Uterus (tissue), 4 donors: Measurements from ENCODE around the gene MAGI2. TPM values are rescaled to one million over a fixed set of nuclear protein-coding genes. Genes with fewer than 3 reads are reported as not detected.

Experiments used
- DNase-seq, 2 donors: peaks; one replicate each; pipeline ENCODE4 v3.0.0-alpha.2; 2019 to 2020
- H3K27ac ChIP-seq, 2 donors: fragments of 200-600 bp; sonication (generic); 1 replicate in 1 of 2; 2 replicates in 1 of 2; pipeline ENCODE4 v1.5.1; 2016 to 2018
- H3K27me3 ChIP-seq, 2 donors: fragments of 200-600 bp; sonication (generic); one replicate each; pipeline ENCODE4 v1.5.1; 2018 to 2019; ENCODE audit warnings: control low read depth in 1 of 2
- H3K36me3 ChIP-seq, 2 donors: fragments of 200-600 bp; sonication (generic); one replicate each; pipeline ENCODE4 v1.5.1; 2019; ENCODE audit warnings: control low read depth in 1 of 2
- H3K4me1 ChIP-seq, 2 donors: fragments of 200-600 bp; sonication (generic); one replicate each; pipeline ENCODE4 v1.5.1; 2018 to 2019; ENCODE audit warnings: control low read depth in 1 of 2
- H3K4me3 ChIP-seq, 2 donors: fragments of 200-600 bp; sonication (generic); 1 replicate in 1 of 2; 2 replicates in 1 of 2; pipeline ENCODE4 v1.5.1; 2018 to 2019; ENCODE audit warnings: mild to moderate bottlenecking in 1 of 2
- H3K9me3 ChIP-seq, 2 donors: fragments of 200-600 bp; sonication (generic); one replicate each; pipeline ENCODE4 v1.5.1; 2019; ENCODE audit warnings: control low read depth in 1 of 2
- CTCF ChIP-seq, 4 experiments: fragments of 200-600 bp in 2 of 4; fragments of 450-650 bp in 2 of 4; sonication (generic) in 2 of 4; IDR thresholded peaks; one replicate each; pipeline ENCODE4 v1.5.1; 2016 to 2019; ENCODE audit warnings: antibody characterized with exemption in 4 of 4, mild to moderate bottlenecking in 2 of 4, moderate library complexity in 1 of 4
- POLR2A ChIP-seq, 2 donors: fragments of 450-650 bp; IDR thresholded peaks; one replicate each; pipeline ENCODE4 v1.6.1; 2016; ENCODE audit warnings: antibody characterized with exemption in 2 of 2, mild to moderate bottlenecking in 1 of 2, moderate library complexity in 1 of 2
- intact Hi-C: fragments of 100-400 bp; cut with DNase I; formaldehyde crosslinking; loops from one replicate; pipeline ENCODE4 v1.15.1; 2023; ENCODE audit warnings: low total_unique reads
- total RNA-seq, 4 donors: library from RNA; depleted of rRNA in 3 of 4; stranded (reverse); fragments of >200 nt in 3 of 4; gene quantifications; one replicate each; pipeline versions ENCODE4 v1.1.0 to v1.2.4, GENCODE V29; 2014 to 2023
- donor health status: DM: yes; HTN: yes; CAD: no.

The MAGI2 gene
- total RNA-seq, 4 donors from 2014 or later = 5.3 to 23.2 (median 13.8) TPM

- H3K4me1 ChIP-seq = no peaks in the 10 kb centered on the region
- TF ChIP-seq POLR2A (IDR thresholded peaks at IDR 0.05) (no peak), CTCF (IDR thresholded peaks at IDR 0.05) (no peak)
- no peaks in the 10 kb centered on the region for H3K36me3 ChIP-seq
- no peak overlapping the region for H3K27ac ChIP-seq
- no peak for DNase-seq
- no peak overlapping the region for H3K4me3 ChIP-seq
- intact Hi-C loops = no loop called here
- no peaks in the 10 kb centered on the region for H3K9me3 ChIP-seq
- no peaks in the 10 kb centered on the region for H3K27me3 ChIP-seq
Measured at GRCh38 chr7:78497728-78498427, 955.6 kb downstream of the MAGI2 start.

- intact Hi-C loops = no loop called here
- Histone ChIP-seq H3K4me3 (no peak overlapping the region), H3K27me3 (no peaks in the 10 kb centered on the region), H3K4me1 (no peaks in the 10 kb centered on the region), H3K36me3 (no peaks in the 10 kb centered on the region), H3K9me3 (no peaks in the 10 kb centered on the region), H3K27ac (no peak overlapping the region)
- TF ChIP-seq CTCF (IDR thresholded peaks at IDR 0.05) (no peak), POLR2A (IDR thresholded peaks at IDR 0.05) (no peak)
- DNase-seq = no peak
Measured at GRCh38 chr7:78496096-78496630, 957.3 kb downstream of the MAGI2 start.

- no peak overlapping the region for H3K4me3 ChIP-seq
- H3K27me3 ChIP-seq = no peaks in the 10 kb centered on the region
- no peak for DNase-seq
- H3K4me1 ChIP-seq = no peaks in the 10 kb centered on the region
- no peak overlapping the region for H3K27ac ChIP-seq
- TF ChIP-seq CTCF (IDR thresholded peaks at IDR 0.05) (no peak), POLR2A (IDR thresholded peaks at IDR 0.05) (no peak)
- no peaks in the 10 kb centered on the region for H3K36me3 ChIP-seq
- H3K9me3 ChIP-seq = no peaks in the 10 kb centered on the region
- intact Hi-C loops = no loop called here
Measured at GRCh38 chr7:78493401-78493800, 960.1 kb downstream of the MAGI2 start.

- TF ChIP-seq POLR2A (IDR thresholded peaks at IDR 0.05) = no peak
- no peak for TF ChIP-seq CTCF (IDR thresholded peaks at IDR 0.05)
- H3K27me3 ChIP-seq = no peaks in the 10 kb centered on the region
- DNase-seq = no peak
- no peak overlapping the region for H3K4me3 ChIP-seq
- no peaks in the 10 kb centered on the region for H3K4me1 ChIP-seq
- H3K9me3 ChIP-seq = no peaks in the 10 kb centered on the region
- no peak overlapping the region for H3K27ac ChIP-seq
- no peaks in the 10 kb centered on the region for H3K36me3 ChIP-seq
- intact Hi-C loops = no loop called here
Measured at GRCh38 chr7:78492146-78492545, 961.3 kb downstream of the MAGI2 start.

- TF ChIP-seq POLR2A (IDR thresholded peaks at IDR 0.05) (no peak), CTCF (IDR thresholded peaks at IDR 0.05) (no peak)
- intact Hi-C loops = no loop called here
- Histone ChIP-seq H3K4me1 (no peaks in the 10 kb centered on the region), H3K36me3 (no peaks in the 10 kb centered on the region), H3K27ac (no peak overlapping the region), H3K9me3 (no peaks in the 10 kb centered on the region), H3K27me3 (no peaks in the 10 kb centered on the region), H3K4me3 (no peak overlapping the region)
- DNase-seq = no peak
Measured at GRCh38 chr7:78490524-78490923, 962.9 kb downstream of the MAGI2 start.
